Measurements from ENCODE around the gene ZDHHC14.
"Not testable (repeated sequence)": the region's sequence is repeated elsewhere in the genome, so short reads cannot be mapped to it uniquely, and the experiment has no call there.

ZDHHC14 gene

DNA sequence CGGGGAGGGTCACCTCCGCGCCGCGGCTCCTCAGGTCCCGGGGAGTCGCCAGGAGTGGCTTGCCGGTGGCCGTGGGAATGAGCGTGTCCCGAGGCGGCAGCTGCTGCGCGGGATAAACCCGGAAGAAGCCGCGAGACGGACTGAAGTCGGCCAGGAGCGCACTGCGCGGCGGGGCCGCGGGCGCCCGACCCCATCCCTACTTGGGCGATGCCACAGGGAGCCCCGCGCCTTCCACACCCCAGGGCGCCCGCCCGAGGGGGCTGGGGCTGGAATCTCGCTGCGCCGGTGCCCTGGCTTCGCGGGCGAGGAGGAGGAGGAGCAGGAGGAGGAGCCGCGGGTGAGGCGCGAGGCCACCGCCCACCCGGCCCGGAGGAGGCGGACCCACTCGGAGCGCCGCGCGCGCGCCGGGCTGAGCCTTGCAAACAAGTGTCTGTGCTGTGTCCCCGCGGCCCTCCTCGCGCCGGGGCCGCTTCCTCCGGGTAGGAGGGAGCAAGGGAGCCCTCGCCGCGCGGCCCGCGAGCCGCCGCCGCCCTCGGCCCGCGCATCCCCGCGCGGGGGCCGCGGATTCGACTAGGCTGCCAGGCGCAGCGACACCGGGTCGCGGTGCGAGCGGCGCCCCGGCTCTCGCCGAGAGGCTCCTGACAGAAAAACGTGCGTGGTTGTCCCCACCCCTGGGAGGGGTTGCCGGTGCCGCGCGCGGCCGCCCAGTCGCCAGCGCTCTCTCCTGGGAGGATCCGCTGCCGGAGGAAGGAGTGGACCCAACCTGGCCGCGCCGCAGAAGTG is at the start of gene ZDHHC14:
TSS of gene ZDHHC14 (plus strand) at position 412 of the 783 bp plus-strand sequence.
- peak; percentile 85 for DNase-seq

DNA sequence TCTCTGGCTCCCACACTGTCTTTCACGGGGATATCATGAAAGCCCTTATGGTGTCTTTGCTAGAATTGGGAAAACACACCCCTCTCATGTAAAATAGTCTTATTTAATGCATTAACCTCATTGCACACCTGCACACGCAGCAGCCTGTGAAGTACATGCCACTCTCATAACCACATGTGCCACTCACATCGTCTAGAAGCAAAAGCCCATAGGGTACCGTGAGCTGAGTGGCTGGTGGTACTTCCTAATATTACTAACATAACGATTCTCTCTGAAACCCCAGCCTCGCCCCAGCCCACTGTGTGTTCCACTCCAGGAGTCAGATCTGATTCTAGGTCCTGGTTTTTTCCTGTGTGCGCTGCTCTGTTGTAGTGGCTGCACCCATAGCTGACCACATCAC is 48.2 kb upstream of the ZDHHC14 start:
- no peak for DNase-seq

DNA sequence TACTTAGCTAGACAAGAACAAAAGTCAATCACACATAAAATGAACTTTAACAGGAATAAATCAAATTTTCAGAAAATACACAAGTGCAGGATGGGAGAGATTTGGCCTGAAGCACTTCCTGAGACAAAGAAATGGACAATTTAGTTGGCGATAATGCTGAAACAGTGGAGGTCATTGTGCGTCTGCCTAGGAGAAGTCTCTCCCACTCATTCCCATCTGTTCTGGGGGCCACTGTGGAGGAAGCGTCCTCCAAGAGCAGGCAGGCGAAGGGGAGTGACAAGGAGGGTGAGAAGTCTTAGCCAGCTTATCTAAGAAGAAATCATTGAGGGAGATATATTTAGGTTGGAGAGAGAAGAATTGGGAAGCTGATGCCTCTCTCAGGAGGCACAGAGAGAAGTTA is 47.5 kb upstream of the ZDHHC14 start:
- no peak for DNase-seq

DNA sequence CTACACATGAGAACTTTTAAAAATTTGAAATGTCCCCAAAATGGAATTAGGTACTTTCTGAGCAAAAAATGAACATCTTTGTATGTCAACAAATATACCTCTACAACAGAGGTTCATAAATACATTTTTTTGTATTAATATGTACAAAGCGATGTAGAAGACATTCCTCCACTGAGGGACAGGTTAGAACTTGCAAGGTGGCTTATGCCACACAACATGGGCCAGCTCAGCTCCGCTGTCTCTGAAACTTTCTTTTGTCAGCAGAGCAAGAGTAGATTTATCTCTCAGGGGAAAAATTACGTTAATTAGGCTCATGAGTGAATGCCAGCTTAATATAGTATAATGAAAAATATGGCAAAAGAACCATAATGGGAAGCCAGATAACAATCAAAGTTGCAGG is 47.0 kb upstream of the ZDHHC14 start:
- no peak for DNase-seq

DNA sequence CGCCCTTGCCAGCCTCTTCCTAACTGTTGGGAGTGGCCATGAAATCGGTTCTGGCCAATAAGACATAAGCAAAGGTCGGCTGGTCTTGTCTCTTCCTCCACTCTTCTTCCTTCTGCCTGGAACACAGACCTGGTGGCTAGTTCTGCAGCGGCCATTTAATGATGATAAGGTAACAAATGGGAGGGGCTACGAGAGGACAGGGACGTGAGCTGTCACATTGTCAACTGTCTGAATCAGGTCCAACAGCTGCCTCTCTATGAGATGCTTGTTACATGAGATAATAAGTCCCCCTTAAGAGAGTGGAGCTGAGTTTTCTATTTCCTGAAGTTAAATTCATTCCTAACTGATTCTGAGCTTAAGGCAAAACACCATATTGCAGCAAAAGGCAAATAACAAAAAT is 45.2 kb upstream of the ZDHHC14 start:
- DNase-seq = no peak

DNA sequence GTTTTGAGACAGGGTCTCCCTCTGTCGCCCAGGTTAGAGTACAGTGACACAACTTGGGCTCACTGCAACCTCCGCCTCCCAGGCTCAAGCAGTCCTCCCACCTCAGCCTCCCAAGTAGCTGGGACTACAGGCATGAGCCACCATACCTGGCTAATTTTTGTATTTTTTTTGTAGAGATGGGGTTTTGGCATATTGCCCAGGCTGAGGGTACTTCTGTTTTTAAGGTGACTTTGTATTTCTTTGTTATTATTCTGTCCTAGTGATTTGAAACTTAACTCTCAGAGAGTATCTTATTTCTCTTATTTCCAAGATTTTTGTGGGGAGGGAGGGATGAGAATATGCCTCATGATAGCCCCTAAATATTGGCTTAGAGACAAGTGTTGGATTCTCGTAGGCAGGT is 43.7 kb upstream of the ZDHHC14 start:
- not testable (repeated sequence) for DNase-seq

DNA sequence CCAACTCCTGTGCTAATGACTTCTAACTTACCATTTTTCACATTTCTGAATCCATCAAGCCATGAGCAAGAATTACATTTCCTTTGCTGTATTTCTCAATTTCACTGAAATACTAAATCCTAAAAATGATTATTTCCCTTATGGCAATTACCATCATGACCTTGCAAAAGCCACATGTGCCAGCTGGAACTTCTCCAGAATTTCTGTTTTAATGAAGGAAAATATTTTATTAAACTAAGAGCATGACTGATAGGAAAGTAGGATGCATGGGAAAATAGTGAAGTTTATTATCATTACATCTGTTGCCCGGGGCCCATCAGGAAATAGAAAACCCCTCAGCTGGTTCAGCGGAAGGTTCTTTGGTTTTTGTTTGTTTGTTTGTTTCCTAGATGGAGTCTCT is 43.2 kb upstream of the ZDHHC14 start:
- no peak for DNase-seq

DNA sequence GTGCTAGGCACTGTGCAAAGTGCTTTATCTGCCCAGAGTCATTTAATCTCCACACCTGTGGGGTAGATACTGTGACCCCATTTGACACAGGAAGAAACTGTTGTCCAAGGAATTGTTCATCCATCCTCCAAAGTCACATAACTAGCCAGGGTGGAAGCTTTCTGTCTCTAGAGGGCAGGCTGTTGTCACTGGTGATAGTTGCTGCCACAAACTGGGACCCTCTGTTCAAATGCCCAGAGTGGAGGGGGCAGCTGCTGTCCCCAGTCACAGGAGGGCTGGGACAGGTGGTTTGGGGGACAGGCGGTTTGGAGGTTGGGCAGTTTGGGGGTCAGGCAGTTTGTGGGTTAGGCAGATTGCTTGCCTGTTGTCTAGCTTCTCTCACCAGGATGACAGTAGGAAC is 41.6 kb upstream of the ZDHHC14 start:
- no peak for DNase-seq

DNA sequence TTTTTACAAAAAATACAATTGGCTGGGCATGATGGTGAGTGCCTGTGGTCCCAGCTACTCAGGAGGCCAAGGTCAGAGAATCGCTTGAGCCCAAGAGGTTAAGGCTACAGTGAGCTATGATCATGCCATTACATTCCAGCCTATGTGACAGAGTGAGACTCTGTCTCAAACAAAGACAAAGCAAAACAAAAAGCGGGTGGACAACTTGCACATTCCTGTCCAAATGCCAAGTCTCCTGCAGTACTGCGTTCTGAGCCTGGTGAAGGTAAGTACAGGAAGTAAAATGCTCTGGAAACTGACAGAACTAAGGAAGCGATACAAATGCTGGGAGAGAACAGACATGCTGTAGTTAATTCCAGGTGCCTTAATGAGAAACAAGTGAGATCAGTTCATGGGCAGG is 37.3 kb upstream of the ZDHHC14 start:
- DNase-seq = no peak

DNA sequence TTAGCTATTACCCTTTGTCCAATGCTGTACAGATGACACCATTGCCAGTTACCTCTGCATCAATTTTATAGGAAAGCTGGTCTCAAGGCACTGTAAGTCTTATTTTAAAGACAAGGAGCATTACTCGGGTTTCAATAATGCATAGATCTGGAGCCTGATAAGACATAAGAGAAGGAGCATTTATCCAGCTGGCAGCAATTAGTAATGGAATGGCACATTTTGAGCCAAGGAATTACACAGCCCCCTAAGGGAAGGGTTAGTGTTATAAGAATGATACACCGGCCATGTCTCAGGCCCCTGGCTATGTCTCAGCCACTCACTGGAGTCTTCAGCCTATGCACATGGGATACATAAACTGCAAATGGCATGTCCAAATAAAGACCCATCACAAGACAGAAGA is 34.6 kb upstream of the ZDHHC14 start:
- DNase-seq = no peak

DNA sequence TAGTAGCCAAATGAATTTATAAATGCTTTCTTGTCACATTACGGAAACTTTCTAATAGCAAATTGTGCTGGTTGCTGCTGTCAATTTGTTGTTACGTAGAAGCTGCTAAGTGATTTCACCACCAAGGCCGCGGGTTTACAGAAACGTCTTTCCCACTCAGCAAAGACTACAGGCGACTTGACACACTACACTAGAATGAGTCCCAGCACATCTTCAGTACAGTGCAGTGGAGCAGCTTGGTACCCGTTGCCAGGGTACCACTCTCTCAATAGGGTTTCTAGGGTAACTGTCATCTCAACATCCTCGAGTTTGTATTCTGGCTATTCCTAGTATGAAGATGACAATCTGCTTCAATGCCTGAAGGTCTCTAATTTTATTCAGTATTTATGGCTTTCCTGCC is 22.7 kb upstream of the ZDHHC14 start:
- no peak for DNase-seq

DNA sequence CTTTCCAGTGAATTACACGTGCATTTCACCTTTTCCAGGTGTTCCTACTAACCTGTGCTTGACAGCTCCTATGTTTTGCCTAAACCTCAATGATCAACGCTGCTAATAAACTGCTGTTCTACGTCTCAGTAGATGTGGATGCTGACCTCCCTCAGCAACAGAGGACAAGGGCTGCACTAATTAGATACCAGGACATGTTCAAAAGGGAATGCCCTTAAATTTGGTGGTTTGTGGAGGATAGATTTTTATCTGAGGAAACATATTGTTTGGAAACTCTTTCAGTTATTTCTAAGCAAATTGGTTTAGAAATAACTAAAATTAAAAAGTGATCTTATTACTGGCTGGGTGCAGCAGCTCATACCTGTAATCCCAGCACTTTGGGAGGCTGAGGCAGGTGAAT is 19.1 kb upstream of the ZDHHC14 start:
- DNase-seq = no peak

DNA sequence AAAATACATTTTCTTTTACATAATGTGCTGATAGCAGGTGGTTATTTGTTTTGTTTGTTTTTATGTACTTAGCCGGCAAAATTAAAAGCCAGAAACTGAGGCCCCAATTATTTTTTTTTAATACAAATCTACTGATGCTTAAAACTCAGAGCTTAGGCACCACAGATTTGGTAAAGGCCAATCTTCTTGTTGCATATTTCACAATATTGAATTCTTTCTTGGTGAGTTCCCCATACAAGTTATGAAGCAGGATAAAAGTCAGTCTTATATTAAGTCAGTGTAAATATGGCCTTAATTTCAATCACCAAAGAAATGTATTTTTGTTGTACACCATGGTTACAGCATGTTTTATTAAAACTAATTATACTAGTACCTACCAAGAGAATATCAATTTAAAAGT is 16.3 kb upstream of the ZDHHC14 start:
- DNase-seq = no peak

DNA sequence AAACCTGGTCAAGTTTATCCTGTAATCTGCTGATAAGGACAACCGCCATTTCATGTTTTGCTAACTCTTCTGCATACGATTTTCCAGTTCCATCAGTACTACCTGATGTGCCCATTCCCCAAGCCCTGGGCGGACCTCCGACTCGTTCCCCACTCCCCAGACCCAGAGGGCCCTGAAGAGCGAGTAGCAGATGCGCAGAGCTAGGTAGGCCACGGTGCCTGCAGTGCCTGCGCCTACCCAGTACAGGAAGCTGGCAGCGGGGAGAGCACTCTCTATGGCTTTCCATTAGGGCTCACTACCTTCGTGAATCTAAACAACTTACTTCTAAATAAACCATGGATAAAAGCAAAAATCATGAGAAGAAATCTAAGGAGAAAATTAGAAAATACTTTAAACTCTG is 14.3 kb upstream of the ZDHHC14 start:
- no peak for DNase-seq

DNA sequence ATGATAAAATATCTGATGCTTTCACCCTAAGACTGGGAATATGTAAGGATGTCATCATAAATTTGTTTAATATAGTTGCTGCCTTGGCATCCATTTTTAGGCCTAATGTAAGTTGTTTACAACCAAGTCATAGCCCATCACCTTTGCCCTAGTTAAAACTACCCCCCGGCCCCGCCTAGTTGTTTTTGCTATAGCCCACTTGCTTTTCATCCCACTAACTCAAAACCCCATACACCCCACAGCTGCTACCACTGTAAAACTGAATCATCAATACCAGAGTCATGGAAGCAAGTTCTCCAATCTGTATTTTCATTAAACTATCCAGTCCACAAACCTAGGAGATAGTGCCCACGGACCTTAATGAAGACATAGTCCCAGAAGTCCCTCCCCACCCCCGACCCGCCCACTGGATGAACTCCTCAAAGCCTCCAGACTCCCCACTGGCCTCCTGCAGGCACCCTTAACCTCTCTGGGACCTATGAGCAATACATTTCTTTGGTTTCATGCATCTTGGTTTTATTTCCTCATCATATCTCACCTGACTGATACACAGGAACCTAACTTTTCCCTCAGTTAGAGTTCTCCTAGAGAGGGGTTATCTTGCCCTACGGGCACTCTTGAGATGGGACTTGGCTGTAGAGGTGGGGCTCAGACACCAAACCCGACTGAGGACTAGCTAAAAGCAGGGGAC is 12.5 kb upstream of the ZDHHC14 start:
- no peak for DNase-seq

DNA sequence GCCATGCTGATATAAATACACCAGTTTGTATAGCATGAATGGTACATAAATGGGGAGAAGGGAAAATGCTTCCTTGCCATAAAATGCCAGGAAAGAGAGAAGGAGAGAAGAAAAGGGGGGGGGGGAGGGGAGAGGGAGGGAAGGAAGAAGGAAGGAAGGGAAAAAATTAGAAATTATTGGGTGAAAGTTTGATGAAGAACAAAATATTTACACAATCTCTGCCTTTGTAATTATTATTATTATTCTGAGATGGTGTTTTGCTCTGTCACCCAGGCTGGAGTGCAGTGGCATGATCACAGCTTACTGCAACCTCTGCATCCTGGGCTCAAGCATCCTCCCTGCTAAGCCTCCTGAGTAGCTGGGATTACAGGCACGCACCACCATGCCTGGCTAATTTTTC is 10.2 kb upstream of the ZDHHC14 start:
- DNase-seq = no peak

DNA sequence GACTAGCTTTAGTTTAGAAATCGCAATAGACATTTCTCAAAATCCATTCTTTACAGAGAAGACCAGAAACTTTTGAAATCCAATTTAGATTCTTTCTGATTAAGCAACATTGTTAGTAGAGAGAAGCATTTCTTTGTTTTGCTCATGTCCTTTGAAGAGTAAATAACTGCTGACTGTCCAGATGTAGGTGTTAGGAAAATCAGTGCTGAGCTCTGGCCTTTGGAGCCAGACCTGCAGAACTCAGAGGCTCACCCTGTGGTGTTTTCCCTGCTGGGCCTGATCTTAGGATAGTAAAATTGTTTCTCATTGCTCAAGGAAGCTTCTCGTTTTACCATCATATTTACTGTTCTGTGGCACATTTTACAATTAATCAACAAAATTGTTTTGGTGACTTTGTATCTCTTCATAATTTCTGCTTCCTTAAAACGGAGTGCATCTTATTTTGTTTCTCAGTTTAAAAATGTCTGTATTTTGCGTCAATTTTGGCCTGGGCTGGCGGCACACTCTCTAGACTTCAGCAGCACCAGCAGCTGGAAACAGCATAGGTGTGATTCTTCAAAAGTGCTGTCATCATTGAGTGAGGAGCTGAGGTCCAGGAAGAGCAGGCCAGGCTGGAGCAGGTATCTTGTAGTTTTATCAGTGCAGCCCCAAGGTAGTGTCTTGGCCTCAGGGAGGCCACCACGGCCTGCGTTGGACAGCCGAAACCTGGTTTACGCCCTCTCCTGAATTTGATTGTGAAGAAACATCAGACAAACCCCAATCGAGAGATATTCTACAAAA is 8.3 kb upstream of the ZDHHC14 start:
- DNase-seq = no peak

DNA sequence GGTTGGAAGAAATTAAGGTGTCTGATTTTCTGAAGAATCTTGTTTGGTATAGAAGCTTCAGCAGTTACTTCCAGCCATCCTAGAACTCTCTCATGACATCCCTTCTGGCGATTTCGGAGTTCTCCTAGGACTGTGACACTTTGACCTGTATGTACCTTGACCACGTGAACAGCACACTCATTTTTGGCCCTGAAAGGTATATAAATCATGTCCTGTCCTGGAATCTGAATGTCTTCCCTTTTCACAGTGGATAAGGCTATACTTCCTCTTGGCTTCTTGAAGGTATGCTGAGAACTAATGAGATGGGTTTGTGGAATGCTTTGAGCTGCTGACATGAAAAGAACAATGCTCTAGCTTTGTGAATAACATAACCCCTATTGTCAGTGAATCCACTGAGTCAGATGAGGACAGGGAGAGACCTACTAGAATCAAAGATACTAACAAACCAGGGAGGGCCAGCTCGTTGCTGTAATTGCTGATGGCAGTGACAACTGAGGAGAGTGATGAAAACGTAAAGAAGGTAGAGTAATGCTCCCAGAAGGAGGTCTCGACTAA is 6.0 kb upstream of the ZDHHC14 start:
- no peak for DNase-seq

DNA sequence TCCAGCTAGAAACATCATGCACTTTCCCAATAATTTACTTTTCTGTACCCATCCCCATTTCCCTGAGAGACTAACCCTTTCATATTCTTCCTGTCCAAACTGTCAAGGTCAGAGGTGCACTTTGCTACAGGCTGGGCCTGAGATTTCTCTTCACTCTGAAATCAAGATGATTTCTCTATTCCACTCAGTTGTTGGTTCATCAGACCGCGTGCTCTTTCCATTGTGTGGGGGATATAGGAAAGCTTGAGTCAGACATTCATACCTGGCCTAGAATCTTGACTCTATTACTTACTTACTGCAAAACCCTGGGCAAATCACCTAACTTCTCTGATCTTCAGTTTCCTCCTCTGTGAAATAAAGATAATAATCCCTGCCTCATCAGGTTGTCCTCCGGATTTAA is 4.7 kb upstream of the ZDHHC14 start:
- DNase-seq = no peak

DNA sequence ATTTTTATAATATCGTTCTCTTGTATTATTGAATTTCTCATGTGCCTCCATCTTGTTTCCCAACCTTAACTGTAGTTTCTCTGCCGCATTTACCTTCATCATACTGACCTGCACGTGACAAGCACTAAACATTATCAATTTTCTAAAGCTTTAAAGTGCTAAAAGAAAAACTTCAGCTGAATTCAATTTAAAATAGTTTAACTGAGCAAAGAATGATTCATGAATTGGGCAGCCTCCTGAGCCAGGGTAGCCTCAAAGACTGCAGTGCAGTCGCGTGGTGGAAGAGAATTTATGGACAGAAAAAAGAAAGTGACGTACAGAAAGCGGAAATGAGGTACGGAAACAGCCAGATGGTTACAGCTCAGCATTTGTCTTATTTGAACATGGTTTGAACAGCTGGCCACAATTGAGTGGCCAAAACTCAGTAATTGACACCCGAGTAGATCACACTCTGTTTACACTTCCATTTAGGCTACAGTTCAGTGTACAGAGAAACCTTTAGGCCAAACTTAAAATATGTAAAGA is 4.2 kb upstream of the ZDHHC14 start:
- DNase-seq = no peak

DNA sequence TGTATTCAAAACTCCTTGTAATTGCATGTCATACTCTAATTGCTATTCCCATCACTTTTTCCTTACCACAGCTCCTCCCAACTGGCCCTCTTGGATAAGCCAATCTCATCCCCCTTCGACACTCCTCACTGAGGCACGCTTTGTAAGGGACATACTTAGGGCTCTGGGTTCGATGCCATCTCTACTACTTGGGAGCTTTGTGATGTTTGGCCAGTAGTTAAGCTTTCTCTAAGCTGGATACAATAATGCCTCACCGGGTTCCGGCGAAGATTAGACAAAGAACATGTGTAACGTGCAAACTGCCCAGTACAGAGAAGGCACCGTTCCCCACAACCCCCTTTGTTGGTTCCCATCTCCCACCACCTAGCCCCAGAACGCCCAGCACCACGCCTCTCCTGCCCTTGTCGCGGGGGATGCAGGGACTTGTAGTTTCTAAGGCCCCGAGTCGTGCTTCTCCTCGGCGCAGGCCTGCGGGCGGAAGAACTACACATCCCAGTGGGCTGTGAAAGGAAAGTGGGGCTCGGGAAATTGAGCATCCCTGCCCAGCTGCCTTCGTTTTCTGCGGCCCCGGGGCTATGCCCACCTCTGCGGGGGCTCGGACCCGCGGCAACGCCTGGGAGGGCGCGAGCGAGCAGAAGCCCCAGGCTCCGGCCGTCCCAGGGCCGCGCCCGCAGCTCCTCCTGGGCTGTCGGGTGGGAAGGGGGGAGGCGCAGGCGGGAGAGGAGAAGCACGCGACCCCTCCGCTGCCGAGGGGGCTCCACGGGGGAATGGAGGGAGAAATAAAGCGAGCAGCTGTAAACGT is 1.1 kb upstream of the ZDHHC14 start:
- DNase-seq = peak; percentile 85

DNA sequence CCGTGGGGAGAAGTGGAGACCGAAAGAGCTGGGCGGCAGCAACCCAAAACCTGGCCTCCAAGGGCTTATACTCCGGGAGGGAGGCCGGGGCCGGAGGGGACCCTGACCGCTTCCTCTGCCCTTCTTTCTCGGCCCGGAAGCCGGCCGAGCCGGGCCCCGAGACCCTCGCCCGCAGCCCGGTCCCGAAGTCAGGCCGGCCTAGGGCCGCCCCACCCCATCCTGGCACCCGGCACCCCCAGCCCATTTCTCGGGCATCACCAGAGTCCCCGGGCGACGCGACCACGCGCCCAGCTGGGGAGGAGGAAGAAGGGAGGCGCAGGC is 572 bp upstream of the ZDHHC14 start:
- no peak for DNase-seq
